GM23338 (cell line): Measurements from ENCODE around the gene UBE2J1. TPM values are rescaled to one million over a fixed set of nuclear protein-coding genes. Genes with fewer than 3 reads are reported as not detected.

Source experiments
- ATAC-seq: fragments of 200-7000 bp; cut with Tn5 transposase; 3 replicates; pipeline ENCODE4 v1.9.1; 2020
- DNase-seq: peaks from one replicate; pipeline ENCODE4 v3.0.0-alpha.2; 2015; ENCODE audit warnings: low spot score
- H2AFZ ChIP-seq: fragments of 200-600 bp; sonication (generic); 2 replicates; pipeline ENCODE4 v1.8.0; 2016; ENCODE audit warnings: antibody characterized with exemption, mild to moderate bottlenecking, moderate library complexity
- H3F3A ChIP-seq: fragments of 200-600 bp; sonication (generic); replicated peaks from 2 replicates; pipeline ENCODE4 v1.8.0; 2017; ENCODE audit warnings: antibody characterized with exemption, mixed run types, low read depth
- H3K27ac ChIP-seq: fragments of 200-600 bp; sonication (generic); 2 replicates; pipeline ENCODE4 v1.6.1; 2016; ENCODE audit warnings: low read depth
- H3K27me3 ChIP-seq: fragments of 200-600 bp; sonication (generic); 2 replicates; pipeline ENCODE4 v1.8.0; 2016; ENCODE audit warnings: mild to moderate bottlenecking, mixed run types, moderate library complexity; ENCODE audit not compliant: insufficient read depth
- H3K36me3 ChIP-seq: fragments of 200-600 bp; sonication (generic); 2 replicates; pipeline ENCODE4 v1.8.0; 2016; ENCODE audit warnings: mild to moderate bottlenecking; ENCODE audit not compliant: insufficient read depth
- H3K4me1 ChIP-seq: fragments of 200-600 bp; sonication (generic); 2 replicates; pipeline ENCODE4 v1.8.0; 2016; ENCODE audit warnings: mild to moderate bottlenecking, moderate library complexity; ENCODE audit not compliant: insufficient read depth
- H3K4me2 ChIP-seq: fragments of 200-600 bp; sonication (generic); 2 replicates; pipeline ENCODE4 v1.7.1; 2017; ENCODE audit warnings: mixed run types
- H3K4me3 ChIP-seq: fragments of 200-600 bp; sonication (generic); 2 replicates; pipeline ENCODE4 v1.6.1; 2016; ENCODE audit warnings: mixed run types
- H3K79me2 ChIP-seq: fragments of 200-600 bp; sonication (generic); replicated peaks from 2 replicates; pipeline ENCODE4 v1.8.0; 2017; ENCODE audit warnings: mild to moderate bottlenecking; ENCODE audit not compliant: insufficient read depth
- H3K9me2 ChIP-seq: fragments of 200-600 bp; sonication (generic); 2 replicates; pipeline ENCODE4 v1.8.0; 2017; ENCODE audit not compliant: insufficient read depth
- H4K20me1 ChIP-seq: fragments of 200-600 bp; sonication (generic); replicated peaks from 2 replicates; pipeline ENCODE4 v1.8.0; 2017; ENCODE audit warnings: mild to moderate bottlenecking; ENCODE audit not compliant: insufficient read depth
- H3K27ac Mint-ChIP-seq: 2 replicates; pipeline ENCODE4 v1.8.0; 2020; ENCODE audit warnings: inconsistent platforms, mild to moderate bottlenecking, moderate library complexity, mixed read lengths
- H3K27me3 Mint-ChIP-seq: 3 replicates; pipeline ENCODE4 v1.8.0; 2022; ENCODE audit warnings: low read depth, mild to moderate bottlenecking, moderate library complexity, mixed read lengths, inconsistent platforms; ENCODE audit not compliant: insufficient read depth, poor library complexity
- H3K36me3 Mint-ChIP-seq: 3 replicates; pipeline ENCODE4 v1.8.0; 2021; ENCODE audit warnings: low read depth, mild to moderate bottlenecking, inconsistent platforms, moderate library complexity, mixed read lengths
- H3K4me1 Mint-ChIP-seq: 3 replicates; pipeline ENCODE4 v1.8.0; 2020; ENCODE audit warnings: mild to moderate bottlenecking, inconsistent platforms, mixed read lengths
- H3K4me3 Mint-ChIP-seq: 3 replicates; pipeline ENCODE4 v1.8.0; 2021; ENCODE audit warnings: moderate library complexity, mild to moderate bottlenecking, inconsistent platforms, mixed read lengths
- H3K9me3 Mint-ChIP-seq: 3 replicates; pipeline ENCODE4 v1.8.0; 2020; ENCODE audit warnings: moderate library complexity, mild to moderate bottlenecking, inconsistent platforms, mixed read lengths
- CREB1 ChIP-seq: fragments of 250-450 bp; sonication (Bioruptor Pico); IDR thresholded peaks from 2 replicates; pipeline ENCODE4 v1.5.0; 2020; ENCODE audit warnings: low read depth, mild to moderate bottlenecking, moderate library complexity
- ETS1 ChIP-seq: IDR thresholded peaks from 2 replicates; pipeline ENCODE4 v1.6.1; 2016; ENCODE audit warnings: antibody characterized with exemption
- EZH2 ChIP-seq: fragments of 200-600 bp; sonication (generic); IDR thresholded peaks from one replicate; pipeline ENCODE4 v1.8.0; 2017; ENCODE audit warnings: antibody characterized with exemption, mild to moderate bottlenecking, low read depth; ENCODE audit not compliant: unreplicated experiment
- EZH2phosphoT487 ChIP-seq: fragments of 200-600 bp; sonication (generic); IDR thresholded peaks from one replicate; pipeline ENCODE4 v1.8.1; 2018; ENCODE audit warnings: antibody characterized with exemption; ENCODE audit not compliant: unreplicated experiment
- REST ChIP-seq: IDR thresholded peaks from one replicate; pipeline ENCODE4 v1.6.1; 2018; ENCODE audit warnings: antibody characterized with exemption; ENCODE audit not compliant: unreplicated experiment
- STAT1 ChIP-seq: IDR thresholded peaks from one replicate; pipeline ENCODE4 v1.6.1; 2016; ENCODE audit warnings: antibody characterized with exemption; ENCODE audit not compliant: unreplicated experiment
- ZNF114 ChIP-seq: fragments of 250-450 bp; sonication (Bioruptor Pico); IDR thresholded peaks from 2 replicates; pipeline ENCODE4 v1.5.0; 2020; ENCODE audit warnings: mild to moderate bottlenecking, moderate library complexity
- ZNF462 ChIP-seq: fragments of 250-450 bp; sonication (Bioruptor Pico); IDR thresholded peaks from 2 replicates; pipeline ENCODE4 v1.5.0; 2020; ENCODE audit warnings: mild to moderate bottlenecking, moderate library complexity
- polyA plus RNA-seq: library from polyadenylated mRNA; unstranded; fragments of >200 nt; fragmentation: Nextera tagmentation; extraction: Ambion mirVana; gene quantifications from 2 replicates; pipeline ENCODE4 v1.2.1, GENCODE V29; 2016
- total RNA-seq: library from RNA; depleted of rRNA; stranded (reverse); fragments of >200 nt; shearing (Covaris generic); gene quantifications from 2 replicates; pipeline ENCODE4 v1.2.3, GENCODE V29; 2014
- TF ChIP-seq, protein P1 (sequence below), 2 experiments: fragments of 200-600 bp in 1 of 2; sonication (generic) in 1 of 2; conservative IDR thresholded peaks; 2 replicates each; pipeline versions ENCODE4 v1.5.1 to v1.6.1; 2016 to 2017; ENCODE audit warnings: antibody characterized with exemption in 2 of 2, low read depth in 2 of 2, mild to moderate bottlenecking in 2 of 2, moderate library complexity in 1 of 2

UBE2J1 gene
- total and polyA plus RNA-seq, 2 experiments from 2014 or later: 7.5 to 13.1 TPM

GRCh38 chr6:89346433-89346832 is 6.1 kb downstream of the UBE2J1 start:
- H3K9me3 Mint-ChIP-seq: no peaks in the 10 kb centered on the region
- peaks cover 5% of the 10 kb centered on the region for H3K27me3 ChIP-seq
- H3K36me3 Mint-ChIP-seq: 0 out of 3 replicates have a peak, but pooled peaks cover 2% of the 10 kb centered on the region
- H3K79me2 ChIP-seq: no peaks in the 10 kb centered on the region; the same call in 1 of the 2 replicates
- H3K4me1 Mint-ChIP-seq: peaks cover 16% of the 10 kb centered on the region
- DNase-seq (no peak), ATAC-seq (peak; percentile 64)
- H3K27me3 Mint-ChIP-seq: peaks cover 4% of the 10 kb centered on the region
- peaks cover 2% of the 10 kb centered on the region; the same call in 1 of the 2 replicates for H3K4me1 ChIP-seq
- H3K4me3 ChIP-seq: no peak overlapping the region
- H3K27ac Mint-ChIP-seq: no peak overlapping the region
- H3K4me3 Mint-ChIP-seq: no peak overlapping the region
- no peaks in the 10 kb centered on the region for H4K20me1 ChIP-seq
- H3K9me2 ChIP-seq: no peaks in the 10 kb centered on the region
- H3K36me3 ChIP-seq: no peaks in the 10 kb centered on the region
- no peak overlapping the region for H3K27ac ChIP-seq
- no peak overlapping the region for H2AFZ ChIP-seq
- H3K4me2 ChIP-seq: no peak overlapping the region
- TF ChIP-seq EZH2phosphoT487 (no peak), REST (no peak), STAT1 (no peak), ZNF114 (CRISPR knock-in tag) (no peak), CREB1 (no peak), ETS1 (no peak)
- no peaks in the 10 kb centered on the region for H3F3A ChIP-seq

DNA sequence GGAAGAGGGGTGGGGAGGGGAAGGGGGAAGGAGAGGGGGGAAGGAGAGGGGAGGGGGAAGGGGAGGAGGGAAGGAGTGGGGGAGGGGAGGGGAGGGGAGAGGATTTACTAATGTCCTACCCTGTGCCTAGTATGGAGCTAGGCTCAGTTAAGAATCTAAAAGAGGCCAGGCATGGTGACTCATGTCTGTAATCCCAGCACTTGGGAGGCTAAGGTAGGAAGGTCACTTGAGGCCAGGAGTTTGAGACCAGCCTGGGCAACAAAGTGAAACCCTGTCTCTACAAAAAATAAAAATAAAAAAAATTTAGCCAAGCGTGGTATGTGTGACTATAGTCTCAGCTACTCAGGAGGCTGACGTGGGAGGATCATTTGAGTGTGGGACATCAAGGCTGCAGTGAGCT is 13.0 kb downstream of the UBE2J1 start:
- no peaks in the 10 kb centered on the region for H3K27me3 ChIP-seq
- no peak overlapping the region for H3K4me2 ChIP-seq
- H3K4me1 ChIP-seq: no peaks in the 10 kb centered on the region
- no peaks in the 10 kb centered on the region for H3K27me3 Mint-ChIP-seq
- no peaks in the 10 kb centered on the region for H3K9me2 ChIP-seq
- H3K79me2 ChIP-seq: no peaks in the 10 kb centered on the region
- ATAC-seq (no peak), DNase-seq (no peak)
- H3K36me3 Mint-ChIP-seq: peaks cover 23% of the 10 kb centered on the region; the same call in 2 of the 3 replicates
- no peaks in the 10 kb centered on the region for H3K36me3 ChIP-seq
- no peak overlapping the region for H2AFZ ChIP-seq
- H4K20me1 ChIP-seq: no peaks in the 10 kb centered on the region
- no peaks in the 10 kb centered on the region for H3K4me1 Mint-ChIP-seq
- no peak overlapping the region for H3K27ac ChIP-seq
- no peaks in the 10 kb centered on the region for H3K9me3 Mint-ChIP-seq
- H3K27ac Mint-ChIP-seq: no peak overlapping the region
- H3F3A ChIP-seq: no peaks in the 10 kb centered on the region
- H3K4me3 ChIP-seq: no peak overlapping the region
- H3K4me3 Mint-ChIP-seq: no peak overlapping the region
- TF ChIP-seq ZNF462 (CRISPR knock-in tag) (no peak), EZH2 (no peak), ZNF114 (CRISPR knock-in tag) (no peak), STAT1 (no peak), CREB1 (no peak)
- TF ChIP-seq, protein P1, sequence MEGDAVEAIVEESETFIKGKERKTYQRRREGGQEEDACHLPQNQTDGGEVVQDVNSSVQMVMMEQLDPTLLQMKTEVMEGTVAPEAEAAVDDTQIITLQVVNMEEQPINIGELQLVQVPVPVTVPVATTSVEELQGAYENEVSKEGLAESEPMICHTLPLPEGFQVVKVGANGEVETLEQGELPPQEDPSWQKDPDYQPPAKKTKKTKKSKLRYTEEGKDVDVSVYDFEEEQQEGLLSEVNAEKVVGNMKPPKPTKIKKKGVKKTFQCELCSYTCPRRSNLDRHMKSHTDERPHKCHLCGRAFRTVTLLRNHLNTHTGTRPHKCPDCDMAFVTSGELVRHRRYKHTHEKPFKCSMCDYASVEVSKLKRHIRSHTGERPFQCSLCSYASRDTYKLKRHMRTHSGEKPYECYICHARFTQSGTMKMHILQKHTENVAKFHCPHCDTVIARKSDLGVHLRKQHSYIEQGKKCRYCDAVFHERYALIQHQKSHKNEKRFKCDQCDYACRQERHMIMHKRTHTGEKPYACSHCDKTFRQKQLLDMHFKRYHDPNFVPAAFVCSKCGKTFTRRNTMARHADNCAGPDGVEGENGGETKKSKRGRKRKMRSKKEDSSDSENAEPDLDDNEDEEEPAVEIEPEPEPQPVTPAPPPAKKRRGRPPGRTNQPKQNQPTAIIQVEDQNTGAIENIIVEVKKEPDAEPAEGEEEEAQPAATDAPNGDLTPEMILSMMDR (conservative IDR thresholded peaks at IDR 0.05; ENCODE audit: low read depth in 2 of 2): no peak
